ENCODE measurements around the gene PDCD11. TPM values are rescaled to one million over a fixed set of nuclear protein-coding genes. Genes with fewer than 3 reads are reported as not detected.

PDCD11 gene
- total RNA-seq, 1 donor = 35.0 TPM

Other genes with a start within 250 kb of the PDCD11 start
- gene NT5C2, start 203.4 kb upstream of the PDCD11 start, total RNA-seq = 82.9 TPM
- 0.27 TPM for gene RPEL1, start 150.7 kb upstream of the PDCD11 start, total RNA-seq
- not detected for gene INA, start 119.5 kb upstream of the PDCD11 start, total RNA-seq
- gene PCGF6, start 45.5 kb upstream of the PDCD11 start, total RNA-seq = 4.0 TPM
- 2.4 TPM for gene TAF5, start 28.6 kb upstream of the PDCD11 start, total RNA-seq
- gene ATP5MK, start 151 bp upstream of the PDCD11 start, total RNA-seq = 36.1 TPM
- 25.6 TPM for gene CALHM2, start 55.7 kb downstream of the PDCD11 start, total RNA-seq
- not detected for gene CALHM1, start 62.3 kb downstream of the PDCD11 start, total RNA-seq
- gene CALHM3, start 82.6 kb downstream of the PDCD11 start, total RNA-seq = 0.27 TPM
- gene NEURL1, start 97.1 kb downstream of the PDCD11 start, total RNA-seq = 6.7 TPM